K562 (cell line): ENCODE results near the gene SYCP2. TPM values are rescaled to one million over a fixed set of nuclear protein-coding genes. Genes with fewer than 3 reads are reported as not detected.

Experiments used
- ATAC-seq: fragments of 200-7000 bp; cut with Tn5 transposase; 3 replicates; pipeline ENCODE4 v1.9.1; 2020; ENCODE audit warnings: moderate library complexity
- BruUV-seq: library from RNA; stranded (reverse); fragments of 400-500 nt; replicated peaks from 2 replicates; lab custom pipeline; 2021; lab: Mats Ljungman, UMichigan
- CTCF ChIA-PET: fragments of 300-600 bp; formaldehyde crosslinking; extraction: SDS; loops from one replicate; lab custom pipeline; 2021; ENCODE audit warnings: low intra/inter-chr PET ratio; lab: Yijun Ruan, JAX
- POLR2A ChIA-PET: fragments of 300-600, 350-650 bp; sonication (Branson Sonifier 250); formaldehyde crosslinking; extraction: SDS; loops from one replicate; lab custom pipeline; 2021; ENCODE audit warnings: antibody characterized with exemption, inconsistent platforms; lab: Yijun Ruan, JAX
- DNase-seq, 4 experiments: peaks; one replicate each; pipeline versions ENCODE4 v3.0.0 to v3.0.0-alpha.2; 2011 to 2018; ENCODE audit warnings: low spot score in 3 of 4, mixed read lengths in 3 of 4; ENCODE audit errors: extremely low read depth in 1 of 4
- FAIRE-seq: peaks from 2 replicates; lab custom pipeline; 2011; peaks lifted over from hg19 to GRCh38; lab: Jason Lieb, UNC
- H2AFZ ChIP-seq: 2 replicates; pipeline ENCODE4 v1.6.0; 2011; ENCODE audit warnings: low read depth, low read length, control low read depth, inconsistent platforms
- H3K27ac ChIP-seq: fragments of 200-600 bp; 3 replicates; pipeline ENCODE4 v1.8.0; 2011; ENCODE audit warnings: low read depth, mild to moderate bottlenecking, control low read depth, inconsistent platforms, low read length, moderate library complexity, mixed read lengths; ENCODE audit errors: extremely low read depth
- H3K27me3 ChIP-seq, 2 experiments: fragments of 300-600 bp in 1 of 2; 2 replicates in 1 of 2; 3 replicates in 1 of 2; pipeline versions ENCODE4 v1.6.0 to v1.8.0; 2011; ENCODE audit warnings: inconsistent platforms in 2 of 2, low read length in 2 of 2, mild to moderate bottlenecking in 1 of 2, mixed read lengths in 1 of 2, moderate library complexity in 1 of 2; ENCODE audit not compliant: control insufficient read depth in 2 of 2, insufficient read depth in 2 of 2
- H3K36me3 ChIP-seq: fragments of 300-600 bp; 3 replicates; pipeline ENCODE4 v1.8.0; 2011; ENCODE audit warnings: mild to moderate bottlenecking, low read length, inconsistent platforms; ENCODE audit not compliant: control insufficient read depth, insufficient read depth
- H3K4me1 ChIP-seq, 2 experiments: fragments of 200-600 bp in 1 of 2; replicated peaks in 1 of 2; 2 replicates in 1 of 2; 3 replicates in 1 of 2; pipeline versions ENCODE4 v1.5.1 to v1.8.0; 2011; ENCODE audit warnings: inconsistent platforms in 2 of 2, low read length in 2 of 2, mild to moderate bottlenecking in 1 of 2, mixed read lengths in 1 of 2, moderate library complexity in 1 of 2; ENCODE audit not compliant: control insufficient read depth in 2 of 2, insufficient read depth in 2 of 2
- H3K4me2 ChIP-seq: 2 replicates; pipeline ENCODE4 v1.6.1; 2011; ENCODE audit warnings: low read length, control low read depth, inconsistent platforms, mixed read lengths; ENCODE audit not compliant: insufficient read depth
- H3K4me3 ChIP-seq: fragments of 200-600 bp; sonication (generic), shearing (Covaris generic); 2 replicates; pipeline ENCODE4 v1.5.1; 2016; ENCODE audit warnings: control low read depth, inconsistent platforms
- H3K79me2 ChIP-seq: fragments of 200-600 bp; 3 replicates; pipeline ENCODE4 v1.8.0; 2011; ENCODE audit warnings: low read length, inconsistent platforms; ENCODE audit not compliant: control insufficient read depth, insufficient read depth
- H3K9ac ChIP-seq, 2 experiments: 2 replicates each; pipeline versions ENCODE4 v1.6.0 to v1.6.1; 2011; ENCODE audit warnings: low read depth in 2 of 2, low read length in 2 of 2, control low read depth in 1 of 2, inconsistent platforms in 1 of 2, mild to moderate bottlenecking in 1 of 2, mixed read lengths in 1 of 2; ENCODE audit not compliant: insufficient read depth in 1 of 2
- H3K9me1 ChIP-seq: one replicate; pipeline ENCODE4 v1.6.0; 2011; ENCODE audit warnings: inconsistent platforms, mild to moderate bottlenecking, low read length, moderate library complexity; ENCODE audit not compliant: control insufficient read depth, insufficient read depth
- H3K9me3 ChIP-seq: replicated peaks from 2 replicates; pipeline ENCODE4 v1.5.1; 2011; ENCODE audit warnings: low read depth, low read length, inconsistent platforms; ENCODE audit not compliant: control insufficient read depth, insufficient read depth
- H4K20me1 ChIP-seq: replicated peaks from 2 replicates; pipeline ENCODE4 v1.6.1; 2011; ENCODE audit warnings: low read length, inconsistent platforms, mixed read lengths; ENCODE audit not compliant: control insufficient read depth, insufficient read depth
- BRF1 ChIP-seq: IDR thresholded peaks from 3 replicates; pipeline ENCODE4 v1.6.1; 2011; ENCODE audit warnings: borderline replicate concordance, mild to moderate bottlenecking; ENCODE audit not compliant: insufficient read length; ENCODE audit errors: extremely low read depth
- CREB5 ChIP-seq: fragments of 250-450 bp; sonication (Bioruptor Pico); IDR thresholded peaks from 2 replicates; pipeline ENCODE4 v1.5.0; 2020; ENCODE audit warnings: mild to moderate bottlenecking
- HNRNPK ChIP-seq: fragments of 200-400 bp; formaldehyde crosslinking; IDR thresholded peaks from one replicate; pipeline ENCODE4 v1.6.1; 2018; ENCODE audit warnings: mild to moderate bottlenecking, low read depth, low read length; ENCODE audit not compliant: poor library complexity, severe bottlenecking
- KLF13 ChIP-seq: fragments of 450-650 bp; IDR thresholded peaks from 2 replicates; pipeline ENCODE4 v1.6.1; 2016; ENCODE audit warnings: missing genetic modification characterization, low read depth, mild to moderate bottlenecking, missing compliant biosample characterization, moderate library complexity, borderline replicate concordance
- NONO ChIP-seq, 2 experiments: fragments of 200-400 bp in 1 of 2; fragments of 450-650 bp in 1 of 2; formaldehyde crosslinking in 1 of 2; IDR thresholded peaks; 2 replicates each; pipeline ENCODE4 v1.6.1; 2017; ENCODE audit warnings: low read depth in 2 of 2, mild to moderate bottlenecking in 2 of 2, moderate library complexity in 2 of 2, low read length in 1 of 2
- NR2F6 ChIP-seq: fragments of 450-650 bp; formaldehyde crosslinking; IDR thresholded peaks from 2 replicates; pipeline ENCODE4 v1.4.0; 2020; ENCODE audit warnings: mild to moderate bottlenecking
- PHF8 ChIP-seq: fragments of 200-600 bp; sonication (generic); IDR thresholded peaks from 2 replicates; pipeline ENCODE4 v1.6.1; 2012; ENCODE audit warnings: mixed run types, mild to moderate bottlenecking, inconsistent platforms, low read length, moderate library complexity, borderline replicate concordance
- PURB ChIP-seq: sonication (generic); formaldehyde crosslinking; IDR thresholded peaks from 2 replicates; pipeline ENCODE4 v1.9.0; 2021; ENCODE audit warnings: low read depth, mild to moderate bottlenecking, missing genetic modification reagents
- RAD21 ChIP-seq, 2 experiments: fragments of 250-450 bp in 1 of 2; fragments of 450-650 bp in 1 of 2; sonication (Bioruptor Pico) in 1 of 2; formaldehyde crosslinking in 1 of 2; IDR thresholded peaks in 1 of 2; conservative IDR thresholded peaks in 1 of 2; 2 replicates each; pipeline versions ENCODE4 v1.4.0 to v1.8.0; 2020 to 2022; ENCODE audit warnings: mild to moderate bottlenecking in 2 of 2, moderate library complexity in 1 of 2
- RBBP5 ChIP-seq: fragments of 200-600 bp; sonication (generic); IDR thresholded peaks from 2 replicates; pipeline ENCODE4 v1.6.1; 2012; ENCODE audit warnings: borderline replicate concordance, mild to moderate bottlenecking, low read length, control low read depth, inconsistent platforms; ENCODE audit not compliant: insufficient read depth, poor library complexity, severe bottlenecking
- UBTF ChIP-seq, 2 experiments: IDR thresholded peaks; 2 replicates each; pipeline ENCODE4 v1.6.1; 2012; ENCODE audit warnings: improper control_type of control experiment in 2 of 2, low read depth in 2 of 2, low read length in 2 of 2, borderline replicate concordance in 1 of 2
- ZBTB9 ChIP-seq: fragments of 450-650 bp; formaldehyde crosslinking; IDR thresholded peaks from 2 replicates; pipeline ENCODE4 v1.4.0; 2020; ENCODE audit warnings: mild to moderate bottlenecking, moderate library complexity
- ZNF175 ChIP-seq: fragments of 200-800 bp; sonication (Bioruptor generic); IDR thresholded peaks from 2 replicates; pipeline ENCODE4 v1.6.1; 2016; ENCODE audit warnings: low read depth, mild to moderate bottlenecking, missing genetic modification characterization, missing compliant biosample characterization
- WGBS: fragments of 100-300 bp; shearing (Covaris generic); methylation state at CpG from one replicate; pipeline ENCODE4 v1.1.6; 2016; ENCODE audit warnings: low coverage, mixed read lengths; ENCODE audit not compliant: insufficient coverage; ENCODE audit errors: missing lambda C conversion rate; 5-methylcytosine and 5-hydroxymethylcytosine counted together
- in situ Hi-C: fragments of 300-500 bp; cut with MboI; formaldehyde crosslinking; loops from 4 replicates; pipeline ENCODE4 v1.15.0; 2018; ENCODE audit warnings: inconsistent platforms, mixed read lengths
- intact Hi-C: fragments of 100-400 bp; cut with micrococcal nuclease; formaldehyde crosslinking; loops from 2 replicates; pipeline ENCODE4 v1.14.2; 2022
- polyA plus RNA-seq, 8 experiments: library from polyadenylated mRNA; depleted of rRNA in 4 of 8; stranded (reverse) in 5 of 8; unstranded in 3 of 8; fragments of >200 nt; fragmentation: Nextera tagmentation in 2 of 8; fragmentation: Illumina TruSeq in 1 of 8; extraction: Ambion mirVana in 2 of 8; extraction: Trizol in 1 of 8; gene quantifications; 2 replicates each; pipeline versions ENCODE4 v1.2.1 to v1.2.3, GENCODE V29; 2011 to 2014; ENCODE audit warnings: inconsistent platforms in 1 of 8, missing spikeins in 1 of 8
- total RNA-seq, 7 experiments: library from RNA; depleted of rRNA in 6 of 7; stranded (reverse); fragments of >200 nt in 6 of 7; fragmentation: Illumina TruSeq in 2 of 7; extraction: Trizol in 2 of 7; gene quantifications; 2 replicates each; pipeline versions ENCODE4 v1.2.1 to v1.2.3, GENCODE V29; 2011 to 2021; ENCODE audit warnings: low replicate concordance in 1 of 7

The SYCP2 gene
- total and polyA plus RNA-seq, 9 of the 15 experiments (the other 6 are each of a cell fraction or from before 2014, with no cell fraction given) = 0.24 to 1.6 (median 0.67) TPM

- Histone ChIP-seq H3K9me1 (no peaks in the 10 kb centered on the region), H3K4me1 (peaks cover 0 to 24% of the 10 kb centered on the region in 2 experiments; a peak in 2 of 5 replicates), H3K27ac (peak overlapping the region; percentile 19; the same call in 1 of the 3 replicates), H3K36me3 (no peaks in the 10 kb centered on the region), H3K79me2 (peaks cover 1% of the 10 kb centered on the region; the same call in 1 of the 3 replicates), H4K20me1 (no peaks in the 10 kb centered on the region), H3K9ac (peak overlapping the region; percentile 23 to 82), H3K9me3 (no peaks in the 10 kb centered on the region), H3K4me3 (peak overlapping the region; percentile 62), H2AFZ (peak overlapping the region; percentile 92), H3K27me3 (no peaks in the 10 kb centered on the region), H3K4me2 (peak overlapping the region; percentile 82)
- intact Hi-C loops (no loop called here), in situ Hi-C loops (no loop called here)
- DNase-seq (peak; percentile 86 to 91 (median 86)), ATAC-seq (peak; percentile 99), FAIRE-seq (peak; percentile 62)
- BruUV-seq = no TSS peak
- WGBS = 7% methylated on average over 51 of the region's 59 CpGs
- ChIA-PET POLR2A (interaction anchor here (0.6 to 1.3 kb wide), 4 partner anchors 7 to 203 kb away, joined by 3 to 4 read pairs (median 3); no protein-coding TSS in a partner anchor), CTCF (interaction anchor here (0.6 to 1.1 kb wide), 3 partner anchors 14 to 423 kb away, joined by 3 read pairs; no protein-coding TSS in a partner anchor)
- TF ChIP-seq HNRNPK (peak; percentile 53), PURB (CRISPR knock-in tag) (no peak), ZNF175 (no peak), NR2F6 (CRISPR knock-in tag) (no peak), PHF8 (peak; percentile 42; the same call in 1 of the 2 replicates), RBBP5 (peak; percentile 42), KLF13 (tag) (no peak), RAD21 (CRISPR knock-in tag; conservative IDR thresholded peaks at IDR 0.05 in 1 of 2, IDR thresholded peaks at IDR 0.05 in 1 of 2) (peak; percentile 38 to 63), ZBTB9 (CRISPR knock-in tag) (peak; percentile 44; the same call in 1 of the 2 replicates), NONO (IDR thresholded peaks at IDR 0.05; ENCODE audit: low read depth in 2 of 2, low read length in 1 of 2) (no peak), BRF1 (no peak), CREB5 (CRISPR knock-in tag) (no peak), UBTF (IDR thresholded peaks at IDR 0.05; ENCODE audit: borderline replicate concordance in 1 of 2, low read depth in 2 of 2, low read length in 2 of 2) (peak in 1 of 2 experiments; percentile 55; a peak in 1 of 4 replicates)
These were observed 580 bp upstream of the SYCP2 start for GRCh38 chr20:59933849-59934585.
